Vagina (tissue), 2 donors: Measurements from ENCODE around the gene ROCK1. TPM values are rescaled to one million over a fixed set of nuclear protein-coding genes. Genes with fewer than 3 reads are reported as not detected.

Source experiments
- DNase-seq, 2 donors: peaks; one replicate each; pipeline ENCODE4 v3.0.0-alpha.2; 2017; ENCODE audit errors: extremely low spot score in 2 of 2
- H3K27ac ChIP-seq: fragments of 200-600 bp; sonication (generic); one replicate; pipeline ENCODE4 v1.5.1; 2019
- H3K27me3 ChIP-seq: fragments of 200-600 bp; sonication (generic); one replicate; pipeline ENCODE4 v1.5.1; 2019
- H3K36me3 ChIP-seq, 2 donors: fragments of 200-600 bp; sonication (generic); one replicate each; pipeline ENCODE4 v1.5.1; 2017 to 2019
- H3K4me1 ChIP-seq: fragments of 200-600 bp; sonication (generic); one replicate; pipeline ENCODE4 v1.5.1; 2019
- H3K4me3 ChIP-seq, 2 donors: fragments of 200-600 bp; sonication (generic); 1 replicate in 1 of 2; 2 replicates in 1 of 2; pipeline ENCODE4 v1.5.1; 2016 to 2019
- H3K9me3 ChIP-seq: fragments of 200-600 bp; sonication (generic); one replicate; pipeline ENCODE4 v1.5.1; 2019
- CTCF ChIP-seq, 3 experiments: fragments of 450-650 bp in 2 of 3; fragments of 200-600 bp in 1 of 3; sonication (generic) in 1 of 3; IDR thresholded peaks; one replicate each; pipeline ENCODE4 v1.5.1; 2017 to 2019; ENCODE audit warnings: antibody characterized with exemption in 3 of 3, mild to moderate bottlenecking in 2 of 3, moderate library complexity in 2 of 3
- POLR2A ChIP-seq, 2 donors: fragments of 450-650 bp; IDR thresholded peaks; one replicate each; pipeline ENCODE4 v1.6.1; 2017; ENCODE audit warnings: antibody characterized with exemption in 2 of 2, mild to moderate bottlenecking in 2 of 2, moderate library complexity in 2 of 2
- POLR2AphosphoS5 ChIP-seq, 2 donors: sonication (generic); formaldehyde crosslinking; IDR thresholded peaks; one replicate each; pipeline ENCODE4 v1.9.0; 2017; ENCODE audit warnings: antibody characterized with exemption in 2 of 2, mild to moderate bottlenecking in 2 of 2, low read depth in 1 of 2; ENCODE audit not compliant: insufficient read depth in 1 of 2
- intact Hi-C: fragments of 100-400 bp; cut with DNase I; formaldehyde crosslinking; loops from one replicate; pipeline ENCODE4 v1.15.1; 2023
- total RNA-seq: library from RNA; depleted of rRNA; stranded (reverse); fragments of >200 nt; gene quantifications from one replicate; pipeline ENCODE4 v1.2.3, GENCODE V29; 2016

The ROCK1 gene
- total RNA-seq, 1 donor from 2014 or later = 39.0 TPM

- Histone ChIP-seq H3K9me3 (no peaks in the 10 kb centered on the region), H3K36me3 (peaks cover 0 to 47% of the 10 kb centered on the region in 2 donors), H3K4me3 (no peak overlapping the region), H3K4me1 (no peaks in the 10 kb centered on the region), H3K27ac (no peak overlapping the region), H3K27me3 (no peaks in the 10 kb centered on the region)
- TF ChIP-seq CTCF (IDR thresholded peaks at IDR 0.05) = no peak
- no peak for TF ChIP-seq POLR2A (IDR thresholded peaks at IDR 0.05)
- no peak for TF ChIP-seq POLR2AphosphoS5 (IDR thresholded peaks at IDR 0.05; ENCODE audit: insufficient read depth in 1 of 2, low read depth in 1 of 2)
- intact Hi-C loops = no loop called here
- DNase-seq = no peak
Observed at GRCh38 chr18:20988726-20989125, 122.9 kb downstream of the ROCK1 start.

- DNase-seq = no peak
- TF ChIP-seq POLR2AphosphoS5 (IDR thresholded peaks at IDR 0.05; ENCODE audit: insufficient read depth in 1 of 2, low read depth in 1 of 2) (no peak), CTCF (IDR thresholded peaks at IDR 0.05) (no peak), POLR2A (IDR thresholded peaks at IDR 0.05) (no peak)
- no peak overlapping the region for H3K27ac ChIP-seq
- no peak overlapping the region for H3K4me3 ChIP-seq
- H3K27me3 ChIP-seq = no peaks in the 10 kb centered on the region
- no peaks in the 10 kb centered on the region for H3K9me3 ChIP-seq
- peaks cover 0 to 35% of the 10 kb centered on the region in 2 donors for H3K36me3 ChIP-seq
- no peaks in the 10 kb centered on the region for H3K4me1 ChIP-seq
- intact Hi-C loops = no loop called here
Observed at GRCh38 chr18:20975077-20975476, 136.5 kb downstream of the ROCK1 start.

- Histone ChIP-seq H3K9me3 (no peaks in the 10 kb centered on the region), H3K27me3 (no peaks in the 10 kb centered on the region), H3K36me3 (peaks cover 0 to 52% of the 10 kb centered on the region in 2 donors), H3K27ac (no peak overlapping the region), H3K4me3 (no peak overlapping the region), H3K4me1 (no peaks in the 10 kb centered on the region)
- intact Hi-C loops = no loop called here
- TF ChIP-seq CTCF (IDR thresholded peaks at IDR 0.05) = no peak
- TF ChIP-seq POLR2AphosphoS5 (IDR thresholded peaks at IDR 0.05; ENCODE audit: insufficient read depth in 1 of 2, low read depth in 1 of 2) = no peak
- no peak for TF ChIP-seq POLR2A (IDR thresholded peaks at IDR 0.05)
- no peak for DNase-seq
Observed at GRCh38 chr18:20971886-20972267, 139.7 kb downstream of the ROCK1 start.

GRCh38 chr18:20966795-20967194 lies 144.8 kb downstream of the ROCK1 start:
- no peak overlapping the region for H3K4me3 ChIP-seq
- H3K4me1 ChIP-seq = no peaks in the 10 kb centered on the region
- TF ChIP-seq POLR2A (IDR thresholded peaks at IDR 0.05) (no peak), POLR2AphosphoS5 (IDR thresholded peaks at IDR 0.05; ENCODE audit: insufficient read depth in 1 of 2, low read depth in 1 of 2) (no peak), CTCF (IDR thresholded peaks at IDR 0.05) (no peak)
- no peaks in the 10 kb centered on the region for H3K27me3 ChIP-seq
- DNase-seq = no peak
- intact Hi-C loops = no loop called here
- H3K9me3 ChIP-seq = no peaks in the 10 kb centered on the region
- peaks cover 0 to 37% of the 10 kb centered on the region in 2 donors for H3K36me3 ChIP-seq
- no peak overlapping the region for H3K27ac ChIP-seq

- Histone ChIP-seq H3K27me3 (no peaks in the 10 kb centered on the region), H3K36me3 (peaks cover 0 to 24% of the 10 kb centered on the region in 2 donors), H3K9me3 (no peaks in the 10 kb centered on the region), H3K4me1 (no peaks in the 10 kb centered on the region), H3K27ac (no peak overlapping the region), H3K4me3 (no peak overlapping the region)
- intact Hi-C loops = no loop called here
- no peak for DNase-seq
- no peak for TF ChIP-seq CTCF (IDR thresholded peaks at IDR 0.05)
- no peak for TF ChIP-seq POLR2A (IDR thresholded peaks at IDR 0.05)
- no peak for TF ChIP-seq POLR2AphosphoS5 (IDR thresholded peaks at IDR 0.05; ENCODE audit: insufficient read depth in 1 of 2, low read depth in 1 of 2)
Observed at GRCh38 chr18:20963027-20963426, 148.6 kb downstream of the ROCK1 start.
